GM23248 (cell line): Measurements from ENCODE around the gene NEK6.

Experiments
- EZH2 ChIP-seq: fragments of 200-600 bp; sonication (generic); IDR thresholded peaks from 2 replicates; pipeline ENCODE4 v1.6.1; 2018; ENCODE audit warnings: antibody characterized with exemption, mild to moderate bottlenecking; ENCODE audit not compliant: insufficient read depth, poor library complexity, severe bottlenecking
- EZH2phosphoT487 ChIP-seq: fragments of 200-600 bp; sonication (generic); IDR thresholded peaks from 2 replicates; pipeline ENCODE4 v1.6.1; 2018; ENCODE audit warnings: antibody characterized with exemption, moderate library complexity, mild to moderate bottlenecking, low read depth; ENCODE audit not compliant: insufficient read depth

GRCh38 chr9:124251605-124252378 lies 6.0 kb upstream of the NEK6 start:
- no peak for TF ChIP-seq EZH2phosphoT487
- TF ChIP-seq EZH2, result no peak
